Measurements from ENCODE around the gene MICB.
"Not testable (repeated sequence)": the region's sequence is repeated elsewhere in the genome, so short reads cannot be mapped to it uniquely, and the experiment has no call there.

Gene MICB

GRCh38 chr6:31476515-31477139 lies 21.3 kb upstream of the MICB start:
- no peak for DNase-seq

GRCh38 chr6:31477521-31477920 lies 20.4 kb upstream of the MICB start:
- no peak for DNase-seq

- no peak for DNase-seq
These were observed 19.6 kb upstream of the MICB start for GRCh38 chr6:31478186-31478950.

- no peak for DNase-seq
These were observed 18.6 kb upstream of the MICB start for GRCh38 chr6:31479151-31479932.

- DNase-seq, result no peak
These were observed 17.9 kb upstream of the MICB start for GRCh38 chr6:31479933-31480535.

GRCh38 chr6:31480574-31480973 lies 17.4 kb upstream of the MICB start:
- DNase-seq, result no peak

- DNase-seq, result no peak
These were observed 14.6 kb upstream of the MICB start for GRCh38 chr6:31483392-31483791.

- no peak for DNase-seq
These were observed 12.9 kb upstream of the MICB start for GRCh38 chr6:31485055-31485454.

GRCh38 chr6:31486065-31486837 lies 11.7 kb upstream of the MICB start:
- peak; percentile 4 for DNase-seq

GRCh38 chr6:31487674-31488073 lies 10.3 kb upstream of the MICB start:
- DNase-seq, result peak; percentile 5

GRCh38 chr6:31489086-31489485 lies 8.9 kb upstream of the MICB start:
- no peak for DNase-seq

- peak; percentile 5 for DNase-seq
These were observed 7.7 kb upstream of the MICB start for GRCh38 chr6:31490115-31490873.

GRCh38 chr6:31493550-31493874 lies 4.4 kb upstream of the MICB start:
- not testable (repeated sequence) for DNase-seq

- peak; percentile 89 for DNase-seq
These were observed 3.9 kb upstream of the MICB start for GRCh38 chr6:31493875-31494694.

- DNase-seq, result no peak
These were observed 2.4 kb upstream of the MICB start for GRCh38 chr6:31495580-31495979.

GRCh38 chr6:31496826-31497225 lies 1.1 kb upstream of the MICB start:
- not testable (repeated sequence) for DNase-seq

- DNase-seq, result no peak
These were observed 803 bp downstream of the MICB start for GRCh38 chr6:31498748-31499147.

GRCh38 chr6:31499648-31500047 lies 1.7 kb downstream of the MICB start:
- not testable (repeated sequence) for DNase-seq

GRCh38 chr6:31502586-31502985 lies 4.6 kb downstream of the MICB start:
- no peak for DNase-seq

- DNase-seq, result peak; percentile 0
These were observed 11.1 kb downstream of the MICB start for GRCh38 chr6:31509036-31509435.

GRCh38 chr6:31510007-31510406 lies 12.1 kb downstream of the MICB start:
- DNase-seq, result peak; percentile 13
